Tibial nerve (tissue), 4 donors: ENCODE data around the gene ITGB3BP. TPM values are rescaled to one million over a fixed set of nuclear protein-coding genes. Genes with fewer than 3 reads are reported as not detected.
A peak's percentile ranks its signal among the peaks of the same experiment; 100 is the strongest.

Experiments used
- DNase-seq, 2 donors: peaks; one replicate each; pipeline ENCODE4 v3.0.0-alpha.2; 2019; ENCODE audit warnings: low spot score in 2 of 2
- H3K27ac ChIP-seq, 4 donors: fragments of 200-600 bp; sonication (generic) in 3 of 4; one replicate each; pipeline ENCODE4 v1.5.1; 2017 to 2019; ENCODE audit warnings: mild to moderate bottlenecking in 1 of 4
- H3K27me3 ChIP-seq, 2 donors: fragments of 200-600 bp; sonication (generic) in 1 of 2; one replicate each; pipeline versions ENCODE4 v1.5.1 to v1.6.0; 2017 to 2019
- H3K36me3 ChIP-seq, 3 donors: fragments of 200-600 bp; sonication (generic); one replicate each; pipeline ENCODE4 v1.5.1; 2018 to 2019
- H3K4me1 ChIP-seq, 4 donors: fragments of 200-600 bp; sonication (generic) in 3 of 4; one replicate each; pipeline ENCODE4 v1.5.1; 2017 to 2019
- H3K4me3 ChIP-seq, 4 donors: fragments of 200-600 bp; sonication (generic) in 3 of 4; one replicate each; pipeline ENCODE4 v1.5.1; 2017 to 2019; ENCODE audit warnings: mild to moderate bottlenecking in 1 of 4, moderate library complexity in 1 of 4
- H3K9me3 ChIP-seq, 4 donors: fragments of 200-600 bp; sonication (generic) in 3 of 4; one replicate each; pipeline ENCODE4 v1.5.1; 2017 to 2019
- CTCF ChIP-seq, 5 experiments: fragments of 200-600 bp in 3 of 5; fragments of 450-650 bp in 2 of 5; sonication (generic) in 3 of 5; IDR thresholded peaks; one replicate each; pipeline ENCODE4 v1.5.1; 2016 to 2019; ENCODE audit warnings: antibody characterized with exemption in 5 of 5, mild to moderate bottlenecking in 3 of 5, moderate library complexity in 2 of 5
- EP300 ChIP-seq, 2 donors: sonication (generic); formaldehyde crosslinking; IDR thresholded peaks; one replicate each; pipeline ENCODE4 v1.6.1; 2017; ENCODE audit warnings: antibody characterized with exemption in 2 of 2, mild to moderate bottlenecking in 1 of 2
- POLR2A ChIP-seq, 2 donors: fragments of 450-650 bp; IDR thresholded peaks; one replicate each; pipeline ENCODE4 v1.6.1; 2017; ENCODE audit warnings: antibody characterized with exemption in 2 of 2, mild to moderate bottlenecking in 2 of 2, moderate library complexity in 2 of 2
- WGBS, 2 donors: methylation state at CpG; one replicate each; pipeline ENCODE4 v1.1.5; 2018; 5-methylcytosine and 5-hydroxymethylcytosine counted together
- total RNA-seq, 4 donors: library from RNA; depleted of rRNA; stranded (reverse); fragments of >200 nt; gene quantifications; one replicate each; pipeline ENCODE4 v1.1.0, GENCODE V29; 2016

ITGB3BP gene
- total RNA-seq, 4 donors from 2014 or later: 11.5 to 38.0 (median 18.7) TPM

GRCh38 chr1:63414691-63415365 is 108.2 kb downstream of the ITGB3BP start:
- WGBS, 2 donors: 29 to 42% methylated on average over 3 of the region's 3 CpGs
- Histone ChIP-seq H3K4me3 (no peak overlapping the region), H3K4me1 (peaks cover 0 to 25% (median 0%) of the 10 kb centered on the region in 4 donors), H3K9me3 (no peaks in the 10 kb centered on the region), H3K27me3 (no peaks in the 10 kb centered on the region), H3K36me3 (peaks cover 0 to 12% (median 0%) of the 10 kb centered on the region in 3 donors), H3K27ac (peak overlapping the region in 2 of 4 donors; percentile 59 to 73)
- no peak for TF ChIP-seq CTCF (IDR thresholded peaks at IDR 0.05)
- no peak for TF ChIP-seq POLR2A (IDR thresholded peaks at IDR 0.05)
- TF ChIP-seq EP300 (IDR thresholded peaks at IDR 0.05): no peak
- no peak for DNase-seq

GRCh38 chr1:63413394-63413793 is 109.6 kb downstream of the ITGB3BP start:
- H3K4me1 ChIP-seq: peaks cover 0 to 25% (median 0%) of the 10 kb centered on the region in 4 donors
- H3K9me3 ChIP-seq: no peaks in the 10 kb centered on the region
- no peak overlapping the region for H3K4me3 ChIP-seq
- no peak for DNase-seq
- H3K36me3 ChIP-seq: peaks cover 0 to 13% (median 0%) of the 10 kb centered on the region in 3 donors
- WGBS, 2 donors: 82% methylated on average over 1 of the region's 1 CpG
- TF ChIP-seq CTCF (IDR thresholded peaks at IDR 0.05) (no peak), POLR2A (IDR thresholded peaks at IDR 0.05) (no peak), EP300 (IDR thresholded peaks at IDR 0.05) (no peak)
- no peak overlapping the region for H3K27ac ChIP-seq
- H3K27me3 ChIP-seq: no peaks in the 10 kb centered on the region

GRCh38 chr1:63411066-63411465 is 112.0 kb downstream of the ITGB3BP start:
- 37 to 50% methylated on average over 2 of the region's 2 CpGs for WGBS, 2 donors
- TF ChIP-seq EP300 (IDR thresholded peaks at IDR 0.05) (no peak), POLR2A (IDR thresholded peaks at IDR 0.05) (no peak), CTCF (IDR thresholded peaks at IDR 0.05) (no peak)
- Histone ChIP-seq H3K27me3 (no peaks in the 10 kb centered on the region), H3K4me3 (no peak overlapping the region), H3K27ac (no peak overlapping the region), H3K4me1 (peaks cover 0 to 21% (median 0%) of the 10 kb centered on the region in 4 donors), H3K9me3 (no peaks in the 10 kb centered on the region), H3K36me3 (peaks cover 0 to 21% (median 0%) of the 10 kb centered on the region in 3 donors)
- no peak for DNase-seq

- 84 to 90% methylated on average over 4 of the region's 4 CpGs for WGBS, 2 donors
Observed at GRCh38 chr1:63408331-63408730, 114.7 kb downstream of the ITGB3BP start.

More at GRCh38 chr1:63408331-63408730, 114.7 kb downstream of the ITGB3BP start:
- H3K9me3 ChIP-seq: no peaks in the 10 kb centered on the region
- DNase-seq: no peak
- peaks cover 0 to 20% (median 0%) of the 10 kb centered on the region in 3 donors for H3K36me3 ChIP-seq
- H3K27me3 ChIP-seq: no peaks in the 10 kb centered on the region
- no peak overlapping the region for H3K4me3 ChIP-seq
- no peak overlapping the region for H3K27ac ChIP-seq
- TF ChIP-seq EP300 (IDR thresholded peaks at IDR 0.05) (no peak), CTCF (IDR thresholded peaks at IDR 0.05) (no peak), POLR2A (IDR thresholded peaks at IDR 0.05) (no peak)
- H3K4me1 ChIP-seq: peaks cover 0 to 10% (median 0%) of the 10 kb centered on the region in 4 donors
